GM21619 (cell line): Measurements from ENCODE around the gene TTLL13.

Source experiments
- ATAC-seq: cut with Tn5 transposase; IDR thresholded peaks from one replicate; pipeline ENCODE4 v1.9.1; 2021; ENCODE audit not compliant: unreplicated experiment

The TTLL13 gene

GRCh38 chr15:90249203-90249863, at the start of gene TTLL13:
TSS of gene TTLL13 (plus strand) at chr15:90249556. CDS start at chr15:90250631, 1,075 bp downstream.
- peak; percentile 62 for ATAC-seq

GRCh38 chr15:90200534-90201129, 48.7 kb upstream of the TTLL13 start:
- no peak for ATAC-seq

- peak; percentile 76 for ATAC-seq
These were observed 48.0 kb upstream of the TTLL13 start, which contains the start of gene SEMA4B for GRCh38 chr15:90201130-90201943. TSS of gene SEMA4B (plus strand) at chr15:90201330. CDS start at chr15:90201579, 249 bp downstream.

GRCh38 chr15:90201944-90202375, 47.4 kb upstream of the TTLL13 start:
- ATAC-seq = no peak

GRCh38 chr15:90202929-90203328, 46.4 kb upstream of the TTLL13 start:
- ATAC-seq = no peak

GRCh38 chr15:90203473-90203872, 45.9 kb upstream of the TTLL13 start:
- ATAC-seq = no peak

GRCh38 chr15:90203922-90204321, 45.4 kb upstream of the TTLL13 start:
- no peak for ATAC-seq

GRCh38 chr15:90205050-90205848, 44.1 kb upstream of the TTLL13 start:
- ATAC-seq = no peak

GRCh38 chr15:90205886-90206285, 43.5 kb upstream of the TTLL13 start:
- no peak for ATAC-seq

GRCh38 chr15:90207252-90207651, 42.1 kb upstream of the TTLL13 start:
- no peak for ATAC-seq

GRCh38 chr15:90208356-90208755, 41.0 kb upstream of the TTLL13 start:
- no peak for ATAC-seq

GRCh38 chr15:90209591-90209990, 39.8 kb upstream of the TTLL13 start:
- no peak for ATAC-seq

- no peak for ATAC-seq
These were observed 38.8 kb upstream of the TTLL13 start for GRCh38 chr15:90210593-90210992.

- ATAC-seq = no peak
These were observed 38.3 kb upstream of the TTLL13 start for GRCh38 chr15:90211009-90211408.

- no peak for ATAC-seq
These were observed 37.8 kb upstream of the TTLL13 start for GRCh38 chr15:90211440-90212143.

GRCh38 chr15:90212221-90213098, 36.9 kb upstream of the TTLL13 start:
- ATAC-seq = no peak

- ATAC-seq = no peak
These were observed 36.1 kb upstream of the TTLL13 start for GRCh38 chr15:90213122-90213817.

GRCh38 chr15:90213818-90214204, 35.5 kb upstream of the TTLL13 start:
- no peak for ATAC-seq
